Measurements from ENCODE around the gene LMAN2. TPM values are rescaled to one million over a fixed set of nuclear protein-coding genes. Genes with fewer than 3 reads are reported as not detected.
"Not testable (repeated sequence)": the region's sequence is repeated elsewhere in the genome, so short reads cannot be mapped to it uniquely, and the experiment has no call there.

Gene LMAN2
- total RNA-seq, 1 donor from 2014 or later, result 137 TPM

- Mint-ChIP-seq H3K27me3 (ENCODE audit: unreplicated experiment) (peaks cover 19% of the 10 kb centered on the region), H3K4me1 (ENCODE audit: unreplicated experiment) (peaks cover 21% of the 10 kb centered on the region)
Measured at GRCh38 chr5:177362610-177363507, 11.4 kb upstream of the LMAN2 start.

GRCh38 chr5:177362292-177362609 lies 10.8 kb upstream of the LMAN2 start:
- TF ChIP-seq, protein P1, sequence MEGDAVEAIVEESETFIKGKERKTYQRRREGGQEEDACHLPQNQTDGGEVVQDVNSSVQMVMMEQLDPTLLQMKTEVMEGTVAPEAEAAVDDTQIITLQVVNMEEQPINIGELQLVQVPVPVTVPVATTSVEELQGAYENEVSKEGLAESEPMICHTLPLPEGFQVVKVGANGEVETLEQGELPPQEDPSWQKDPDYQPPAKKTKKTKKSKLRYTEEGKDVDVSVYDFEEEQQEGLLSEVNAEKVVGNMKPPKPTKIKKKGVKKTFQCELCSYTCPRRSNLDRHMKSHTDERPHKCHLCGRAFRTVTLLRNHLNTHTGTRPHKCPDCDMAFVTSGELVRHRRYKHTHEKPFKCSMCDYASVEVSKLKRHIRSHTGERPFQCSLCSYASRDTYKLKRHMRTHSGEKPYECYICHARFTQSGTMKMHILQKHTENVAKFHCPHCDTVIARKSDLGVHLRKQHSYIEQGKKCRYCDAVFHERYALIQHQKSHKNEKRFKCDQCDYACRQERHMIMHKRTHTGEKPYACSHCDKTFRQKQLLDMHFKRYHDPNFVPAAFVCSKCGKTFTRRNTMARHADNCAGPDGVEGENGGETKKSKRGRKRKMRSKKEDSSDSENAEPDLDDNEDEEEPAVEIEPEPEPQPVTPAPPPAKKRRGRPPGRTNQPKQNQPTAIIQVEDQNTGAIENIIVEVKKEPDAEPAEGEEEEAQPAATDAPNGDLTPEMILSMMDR (IDR thresholded peaks at IDR 0.05; ENCODE audit: unreplicated experiment), result no peak

More at GRCh38 chr5:177362610-177363507, 11.4 kb upstream of the LMAN2 start:
- H3K27ac Mint-ChIP-seq (ENCODE audit: unreplicated experiment), result no peak overlapping the region
- peak; percentile 51 for DNase-seq (ENCODE audit: low spot score)
- H3K36me3 Mint-ChIP-seq (ENCODE audit: low read depth, unreplicated experiment), result no peaks in the 10 kb centered on the region
- H3K4me3 Mint-ChIP-seq (ENCODE audit: unreplicated experiment), result peak overlapping the region; percentile 42
- no peaks in the 10 kb centered on the region for H3K9me3 Mint-ChIP-seq (ENCODE audit: unreplicated experiment)
- TF ChIP-seq, protein P1 (IDR thresholded peaks at IDR 0.05; ENCODE audit: unreplicated experiment), result no peak

DNA sequence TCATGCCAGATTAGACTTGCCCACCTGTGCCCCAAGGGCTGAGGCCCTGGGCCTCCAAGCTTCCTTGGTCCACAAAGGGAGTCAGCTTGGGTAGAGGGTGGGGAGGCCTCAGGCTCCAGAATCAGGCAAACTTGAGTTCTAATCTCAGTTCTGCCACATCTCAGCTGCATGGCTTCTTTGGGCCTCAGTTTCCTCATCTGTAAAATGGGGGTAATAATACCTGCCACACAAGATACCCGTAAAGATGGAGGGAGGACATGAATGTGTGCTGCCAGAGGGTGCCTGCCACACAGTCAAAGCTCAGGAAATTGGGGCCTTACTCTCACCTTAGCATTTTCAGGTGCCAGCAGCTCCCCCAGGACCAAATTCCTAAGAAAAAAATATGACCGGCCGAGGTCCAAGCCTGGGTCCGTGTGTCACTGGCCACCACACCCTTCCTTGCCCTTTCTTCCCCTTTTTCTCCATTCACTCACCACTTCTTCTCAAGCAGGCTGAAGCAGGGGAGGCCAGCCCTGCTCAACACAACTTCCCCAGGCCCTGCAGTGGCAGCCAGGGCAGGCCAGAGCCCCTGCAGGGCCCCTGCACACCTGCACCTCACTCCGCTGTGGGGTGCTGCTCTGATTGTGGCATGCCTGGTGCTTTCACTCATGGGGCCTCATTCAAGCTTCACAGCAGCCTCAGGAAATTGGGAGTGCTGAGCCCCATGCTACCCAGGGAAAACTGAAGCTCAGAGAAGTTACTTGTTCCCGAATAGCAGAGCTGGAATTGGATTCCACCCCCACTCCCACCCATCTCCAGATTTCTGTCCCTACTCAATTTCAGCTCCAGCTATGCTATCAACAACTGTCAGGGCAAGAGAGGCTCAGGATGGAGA lies 10.2 kb upstream of the LMAN2 start:
- Mint-ChIP-seq H3K36me3 (ENCODE audit: low read depth, unreplicated experiment) (no peaks in the 10 kb centered on the region), H3K4me1 (ENCODE audit: unreplicated experiment) (peaks cover 27% of the 10 kb centered on the region), H3K27ac (ENCODE audit: unreplicated experiment) (no peak overlapping the region), H3K27me3 (ENCODE audit: unreplicated experiment) (peaks cover 23% of the 10 kb centered on the region), H3K9me3 (ENCODE audit: unreplicated experiment) (no peaks in the 10 kb centered on the region), H3K4me3 (ENCODE audit: unreplicated experiment) (no peak overlapping the region)
- TF ChIP-seq, protein P1 (IDR thresholded peaks at IDR 0.05; ENCODE audit: unreplicated experiment), result no peak
- DNase-seq (ENCODE audit: low spot score), result no peak

More at GRCh38 chr5:177362292-177362609, 10.8 kb upstream of the LMAN2 start:
- Mint-ChIP-seq H3K4me3 (ENCODE audit: unreplicated experiment) (no peak overlapping the region), H3K9me3 (ENCODE audit: unreplicated experiment) (no peaks in the 10 kb centered on the region), H3K27ac (ENCODE audit: unreplicated experiment) (no peak overlapping the region), H3K4me1 (ENCODE audit: unreplicated experiment) (peaks cover 26% of the 10 kb centered on the region), H3K36me3 (ENCODE audit: low read depth, unreplicated experiment) (no peaks in the 10 kb centered on the region), H3K27me3 (ENCODE audit: unreplicated experiment) (peaks cover 22% of the 10 kb centered on the region)
- DNase-seq (ENCODE audit: low spot score), result no peak

- H3K4me1 Mint-ChIP-seq (ENCODE audit: unreplicated experiment), result peaks cover 21% of the 10 kb centered on the region
- peaks cover 26% of the 10 kb centered on the region for H3K27me3 Mint-ChIP-seq (ENCODE audit: unreplicated experiment)
- not testable (repeated sequence) for H3K27ac Mint-ChIP-seq (ENCODE audit: unreplicated experiment); H3K4me3 Mint-ChIP-seq (ENCODE audit: unreplicated experiment); H3K36me3 Mint-ChIP-seq (ENCODE audit: low read depth, unreplicated experiment); DNase-seq (ENCODE audit: low spot score); H3K9me3 Mint-ChIP-seq (ENCODE audit: unreplicated experiment)
Measured at GRCh38 chr5:177360740-177361139, 9.3 kb upstream of the LMAN2 start.

GRCh38 chr5:177359860-177360259 lies 8.4 kb upstream of the LMAN2 start:
- H3K36me3 Mint-ChIP-seq (ENCODE audit: low read depth, unreplicated experiment), result no peaks in the 10 kb centered on the region
- peaks cover 25% of the 10 kb centered on the region for H3K27me3 Mint-ChIP-seq (ENCODE audit: unreplicated experiment)
- TF ChIP-seq, protein P1 (IDR thresholded peaks at IDR 0.05; ENCODE audit: unreplicated experiment), result no peak
- peaks cover 20% of the 10 kb centered on the region for H3K4me1 Mint-ChIP-seq (ENCODE audit: unreplicated experiment)
- no peak for DNase-seq (ENCODE audit: low spot score)
- no peaks in the 10 kb centered on the region for H3K9me3 Mint-ChIP-seq (ENCODE audit: unreplicated experiment)
- H3K4me3 Mint-ChIP-seq (ENCODE audit: unreplicated experiment), result no peak overlapping the region
- H3K27ac Mint-ChIP-seq (ENCODE audit: unreplicated experiment), result peak overlapping the region; percentile 74
